Embryonic facial prominence (tissue), 1 donor: Measurements from ENCODE around the gene RREB1.

Experiments used
- DNase-seq: peaks from one replicate; pipeline ENCODE4 v3.0.0-alpha.2; 2016; ENCODE audit errors: extremely low spot score

Gene RREB1, protein sequence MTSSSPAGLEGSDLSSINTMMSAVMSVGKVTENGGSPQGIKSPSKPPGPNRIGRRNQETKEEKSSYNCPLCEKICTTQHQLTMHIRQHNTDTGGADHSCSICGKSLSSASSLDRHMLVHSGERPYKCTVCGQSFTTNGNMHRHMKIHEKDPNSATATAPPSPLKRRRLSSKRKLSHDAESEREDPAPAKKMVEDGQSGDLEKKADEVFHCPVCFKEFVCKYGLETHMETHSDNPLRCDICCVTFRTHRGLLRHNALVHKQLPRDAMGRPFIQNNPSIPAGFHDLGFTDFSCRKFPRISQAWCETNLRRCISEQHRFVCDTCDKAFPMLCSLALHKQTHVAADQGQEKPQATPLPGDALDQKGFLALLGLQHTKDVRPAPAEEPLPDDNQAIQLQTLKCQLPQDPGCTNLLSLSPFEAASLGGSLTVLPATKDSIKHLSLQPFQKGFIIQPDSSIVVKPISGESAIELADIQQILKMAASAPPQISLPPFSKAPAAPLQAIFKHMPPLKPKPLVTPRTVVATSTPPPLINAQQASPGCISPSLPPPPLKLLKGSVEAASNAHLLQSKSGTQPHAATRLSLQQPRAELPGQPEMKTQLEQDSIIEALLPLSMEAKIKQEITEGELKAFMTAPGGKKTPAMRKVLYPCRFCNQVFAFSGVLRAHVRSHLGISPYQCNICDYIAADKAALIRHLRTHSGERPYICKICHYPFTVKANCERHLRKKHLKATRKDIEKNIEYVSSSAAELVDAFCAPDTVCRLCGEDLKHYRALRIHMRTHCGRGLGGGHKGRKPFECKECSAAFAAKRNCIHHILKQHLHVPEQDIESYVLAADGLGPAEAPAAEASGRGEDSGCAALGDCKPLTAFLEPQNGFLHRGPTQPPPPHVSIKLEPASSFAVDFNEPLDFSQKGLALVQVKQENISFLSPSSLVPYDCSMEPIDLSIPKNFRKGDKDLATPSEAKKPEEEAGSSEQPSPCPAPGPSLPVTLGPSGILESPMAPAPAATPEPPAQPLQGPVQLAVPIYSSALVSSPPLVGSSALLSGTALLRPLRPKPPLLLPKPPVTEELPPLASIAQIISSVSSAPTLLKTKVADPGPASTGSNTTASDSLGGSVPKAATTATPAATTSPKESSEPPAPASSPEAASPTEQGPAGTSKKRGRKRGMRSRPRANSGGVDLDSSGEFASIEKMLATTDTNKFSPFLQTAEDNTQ (N-terminal part only)

DNA sequence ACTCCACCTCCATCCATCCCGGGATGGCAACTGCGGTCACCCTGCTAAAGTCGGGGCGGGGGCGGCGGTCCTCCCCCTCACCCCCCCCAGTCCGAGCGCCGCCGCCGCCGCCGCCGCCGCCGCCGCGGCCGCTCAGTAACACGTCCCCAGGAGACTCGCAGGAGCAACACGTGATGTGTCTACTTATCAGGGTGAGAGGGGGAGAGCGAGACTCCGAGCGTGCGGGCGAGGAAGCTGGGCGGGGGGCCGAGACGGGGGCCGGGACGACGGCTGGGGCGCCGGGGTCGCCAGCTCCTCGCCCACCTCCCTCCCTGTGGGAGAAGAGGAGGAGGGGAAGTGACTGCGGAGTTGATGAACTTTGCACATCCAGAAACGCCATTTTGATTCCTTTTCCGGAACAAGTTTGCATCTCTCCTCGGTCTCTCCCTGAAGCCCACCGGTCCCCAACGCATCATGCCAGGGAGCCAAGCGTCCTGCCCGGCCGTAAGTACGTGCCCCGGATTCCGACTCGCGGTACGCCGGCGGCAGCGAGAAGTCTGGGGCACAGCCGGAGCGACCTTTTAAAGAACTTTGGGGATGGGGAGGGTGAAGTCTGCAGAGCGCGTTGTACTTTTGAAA, at the start of gene RREB1:
RREB1 (plus strand) TSS at position 384 of the 618 bp plus-strand sequence. CDS start 73,951 bp downstream, outside the sequence.
- peak; percentile 21 for DNase-seq

DNA sequence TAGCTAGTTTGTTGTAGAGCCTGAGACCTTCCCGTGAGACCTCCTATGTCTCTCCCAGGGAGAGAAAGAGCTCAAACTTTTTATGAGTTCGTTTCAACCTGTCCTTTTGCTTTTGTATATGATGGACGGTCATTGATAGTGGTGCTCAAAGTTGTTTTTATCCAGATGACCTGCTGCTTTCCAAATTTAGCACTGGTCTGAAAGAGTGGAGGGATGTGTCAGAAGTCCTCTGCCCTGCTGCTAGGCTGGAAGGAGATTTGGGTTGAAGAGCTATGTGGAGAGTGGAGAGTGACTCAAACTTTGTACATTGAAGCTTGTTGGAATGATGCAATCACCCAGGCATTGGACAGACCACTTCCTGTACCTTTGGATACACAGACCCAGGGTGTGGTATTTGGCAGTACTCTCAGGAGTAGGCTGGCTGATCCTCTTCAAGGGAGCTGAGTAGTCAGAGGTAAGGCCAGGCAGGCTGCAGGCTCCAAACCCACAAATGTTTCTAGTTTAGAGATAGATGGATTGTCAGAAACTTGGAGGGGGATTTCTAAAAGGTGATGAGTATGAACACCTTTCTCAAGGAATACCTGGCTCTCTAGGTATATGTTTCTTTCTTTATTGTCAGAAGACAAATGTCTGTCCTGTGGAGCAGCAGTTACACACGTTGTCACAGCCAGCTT, 49.4 kb upstream of the RREB1 start:
- no peak for DNase-seq

DNA sequence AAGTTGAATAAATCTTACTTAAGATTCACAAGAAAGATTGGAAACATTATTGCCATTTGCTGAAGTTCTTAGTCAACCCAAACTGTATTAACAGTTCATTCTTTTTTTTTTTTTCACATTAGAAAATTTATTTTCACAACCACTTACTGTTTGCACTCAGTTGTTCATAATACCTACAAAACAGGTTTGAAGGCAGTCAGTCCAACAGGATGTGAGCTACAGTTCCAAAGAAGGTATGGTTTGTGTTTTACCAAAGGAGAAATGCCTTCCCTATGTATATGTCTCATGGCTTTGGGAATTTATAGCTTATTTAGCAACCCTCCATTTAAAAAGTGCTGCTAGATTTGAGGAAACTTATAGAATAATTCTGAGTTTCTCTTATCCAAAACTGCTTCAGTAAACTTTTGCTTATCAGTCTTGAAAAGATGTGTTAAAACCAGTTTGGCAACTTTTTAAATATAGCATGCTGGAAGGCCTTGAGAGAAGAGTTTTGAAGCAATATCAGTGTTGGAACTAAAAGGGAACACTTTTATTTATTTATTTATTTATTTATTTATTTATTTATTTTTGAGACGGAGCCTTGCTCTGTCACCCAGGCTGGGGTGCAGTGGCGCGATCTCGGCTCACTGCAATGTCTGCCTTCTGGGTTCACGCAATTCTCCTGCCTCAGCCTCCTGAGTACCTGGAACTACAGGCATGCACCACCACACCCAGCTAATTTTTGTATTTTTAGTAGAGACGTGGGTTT, 46.8 kb upstream of the RREB1 start:
- no peak for DNase-seq

GRCh38 chr6:7062451-7063162, 45.2 kb upstream of the RREB1 start:
- DNase-seq, result no peak

- DNase-seq, result no peak
Measured at GRCh38 chr6:7067305-7067704, 40.5 kb upstream of the RREB1 start.

GRCh38 chr6:7071405-7071804, 36.4 kb upstream of the RREB1 start:
- DNase-seq, result no peak

DNA sequence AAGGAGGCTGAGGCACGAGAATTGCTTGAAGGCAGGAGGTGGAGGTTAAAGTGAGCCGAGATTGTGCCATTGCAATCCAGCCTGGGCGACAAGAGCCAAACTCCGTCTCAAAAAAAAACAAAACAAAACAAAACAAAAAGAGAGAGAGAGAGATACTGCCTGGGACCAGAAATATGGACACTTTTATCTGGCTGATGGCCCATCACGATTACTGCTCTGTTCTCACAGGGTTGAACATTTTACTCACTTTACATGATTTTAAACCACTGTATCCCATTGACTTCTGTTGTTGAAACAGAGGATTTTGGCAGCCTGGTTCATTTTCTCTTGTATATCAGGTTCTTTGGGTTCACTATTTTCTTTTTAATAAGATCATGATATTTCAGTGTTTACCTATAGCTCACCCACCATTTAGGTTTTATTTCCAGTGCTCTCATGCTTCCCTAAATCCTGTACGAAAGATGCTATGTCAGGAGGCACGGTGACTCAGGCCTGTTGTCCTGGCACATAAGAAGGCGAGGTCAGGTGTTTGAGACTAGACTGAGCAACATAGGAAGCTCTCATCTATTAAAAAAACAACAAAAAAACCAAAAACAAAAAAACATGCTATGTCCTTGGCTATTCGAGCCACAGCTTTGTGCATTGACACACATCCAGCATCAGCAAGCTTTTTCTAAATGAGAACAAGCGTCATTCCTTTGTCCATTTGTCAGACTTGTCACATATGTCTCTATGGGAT, 34.5 kb upstream of the RREB1 start:
- DNase-seq, result no peak

DNA sequence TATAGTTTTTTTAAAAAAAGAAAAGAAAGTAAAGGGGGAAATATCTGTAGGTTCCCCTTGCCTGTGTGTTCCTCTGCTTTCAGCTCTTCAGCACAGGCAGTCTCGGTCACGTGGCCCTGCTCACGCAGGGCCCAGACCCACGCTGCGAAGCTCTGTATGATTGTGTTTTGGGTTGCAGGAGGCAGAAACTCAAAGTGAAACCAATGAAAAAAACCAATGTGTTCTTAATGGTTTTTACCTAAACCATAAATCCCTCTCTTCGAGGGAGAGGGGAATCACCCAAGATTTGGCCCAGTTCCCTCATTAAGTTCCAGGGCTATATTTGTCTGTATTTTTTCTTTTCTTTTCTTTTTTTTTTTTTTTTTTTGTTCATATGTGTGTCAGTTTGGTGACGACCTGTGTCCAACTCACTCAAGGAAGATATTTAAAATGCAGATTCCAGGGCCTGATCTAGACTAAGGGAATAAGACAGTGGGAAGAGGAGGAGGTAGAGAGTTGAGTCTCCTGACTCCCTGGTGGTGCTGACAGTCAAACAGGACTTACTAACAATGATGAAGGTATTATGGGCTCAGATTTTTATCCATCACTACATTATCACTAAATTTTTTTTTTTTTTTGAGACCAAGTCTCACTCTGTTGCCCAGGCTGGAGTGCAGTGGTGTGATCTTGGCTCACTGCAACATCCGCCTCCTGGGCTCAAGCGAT, 33.8 kb upstream of the RREB1 start:
- no peak for DNase-seq

- no peak for DNase-seq
Measured at GRCh38 chr6:7074870-7075269, 32.9 kb upstream of the RREB1 start.

GRCh38 chr6:7075341-7076000, 32.3 kb upstream of the RREB1 start:
- DNase-seq, result no peak

DNA sequence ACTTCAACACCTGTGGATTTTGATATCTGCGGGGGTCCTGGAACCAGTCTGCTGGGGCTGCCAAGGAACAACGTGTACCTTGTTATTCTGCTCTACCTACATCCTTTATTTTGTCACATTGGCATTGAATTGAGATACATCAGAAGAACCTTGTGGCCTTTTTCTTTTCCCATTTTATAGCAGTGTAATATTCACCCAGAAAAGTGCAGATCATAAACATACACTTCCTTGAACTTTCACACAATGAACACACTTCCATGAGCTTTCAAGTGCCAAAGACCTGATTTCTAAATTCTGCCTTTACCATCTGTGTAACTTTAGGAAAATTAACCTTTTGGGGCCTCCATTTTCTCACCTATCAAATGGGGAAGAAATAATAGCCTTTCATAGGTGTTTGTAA, 29.9 kb upstream of the RREB1 start:
- no peak for DNase-seq

- DNase-seq, result no peak
Measured at GRCh38 chr6:7078856-7079255, 28.9 kb upstream of the RREB1 start.

DNA sequence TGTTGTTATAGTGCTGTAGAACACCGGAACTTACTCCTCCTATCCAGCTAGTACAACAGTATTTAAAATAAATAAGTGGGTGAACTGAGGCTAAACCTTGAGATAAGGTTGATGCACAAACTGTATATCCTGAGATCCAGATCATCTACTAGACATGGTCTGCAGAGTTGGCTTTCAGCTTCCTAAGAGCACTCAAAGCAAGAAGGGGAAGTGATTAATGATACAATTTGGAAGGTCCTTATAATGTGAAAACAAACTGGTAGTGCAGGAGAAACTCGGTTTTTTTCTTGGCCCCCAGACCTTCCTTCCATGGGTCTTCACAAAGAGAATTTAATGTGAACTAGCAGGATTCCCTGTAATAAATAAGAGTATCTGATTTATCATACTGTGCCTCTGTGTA, 27.4 kb upstream of the RREB1 start:
- DNase-seq, result no peak

GRCh38 chr6:7085911-7086310, 21.9 kb upstream of the RREB1 start:
- DNase-seq, result no peak

- no peak for DNase-seq
Measured at GRCh38 chr6:7086488-7086887, 21.3 kb upstream of the RREB1 start.

GRCh38 chr6:7087066-7087465, 20.7 kb upstream of the RREB1 start:
- DNase-seq, result no peak

- no peak for DNase-seq
Measured at GRCh38 chr6:7087491-7087979, 20.2 kb upstream of the RREB1 start.
